Loucy (cell line): ENCODE results near the gene LCN15.

Experiments
- CTCF ChIP-seq: fragments of 200-600 bp; sonication (generic); conservative IDR thresholded peaks from 2 replicates; pipeline ENCODE4 v1.5.1; 2014; ENCODE audit warnings: mild to moderate bottlenecking, antibody characterized with exemption, low read length
- EZH2phosphoT487 ChIP-seq: fragments of 200-600 bp; IDR thresholded peaks from 2 replicates; pipeline ENCODE4 v1.6.1; 2018; ENCODE audit warnings: antibody characterized with exemption, mild to moderate bottlenecking, moderate library complexity, borderline replicate concordance

GRCh38 chr9:136740069-136740468 is 24.2 kb downstream of the LCN15 start:
- TF ChIP-seq CTCF (no peak), EZH2phosphoT487 (no peak)
